K562 (cell line): ENCODE measurements around the gene DNAAF3. TPM values are rescaled to one million over a fixed set of nuclear protein-coding genes. Genes with fewer than 3 reads are reported as not detected.

Experiments used
- ATAC-seq: fragments of 200-7000 bp; cut with Tn5 transposase; 3 replicates; pipeline ENCODE4 v1.9.1; 2020; ENCODE audit warnings: moderate library complexity
- BruUV-seq: library from RNA; stranded (reverse); fragments of 400-500 nt; replicated peaks from 2 replicates; lab custom pipeline; 2021; lab: Mats Ljungman, UMichigan
- CTCF ChIA-PET: fragments of 300-600 bp; formaldehyde crosslinking; extraction: SDS; loops from one replicate; lab custom pipeline; 2021; ENCODE audit warnings: low intra/inter-chr PET ratio; lab: Yijun Ruan, JAX
- POLR2A ChIA-PET: fragments of 300-600, 350-650 bp; sonication (Branson Sonifier 250); formaldehyde crosslinking; extraction: SDS; loops from one replicate; lab custom pipeline; 2021; ENCODE audit warnings: antibody characterized with exemption, inconsistent platforms; lab: Yijun Ruan, JAX
- DNase-seq, 4 experiments: peaks; one replicate each; pipeline versions ENCODE4 v3.0.0 to v3.0.0-alpha.2; 2011 to 2018; ENCODE audit warnings: low spot score in 3 of 4, mixed read lengths in 3 of 4; ENCODE audit errors: extremely low read depth in 1 of 4
- FAIRE-seq: peaks from 2 replicates; lab custom pipeline; 2011; peaks lifted over from hg19 to GRCh38; lab: Jason Lieb, UNC
- H2AFZ ChIP-seq: 2 replicates; pipeline ENCODE4 v1.6.0; 2011; ENCODE audit warnings: low read depth, low read length, control low read depth, inconsistent platforms
- H3K27ac ChIP-seq: fragments of 200-600 bp; 3 replicates; pipeline ENCODE4 v1.8.0; 2011; ENCODE audit warnings: low read depth, mild to moderate bottlenecking, control low read depth, inconsistent platforms, low read length, moderate library complexity, mixed read lengths; ENCODE audit errors: extremely low read depth
- H3K27me3 ChIP-seq, 2 experiments: fragments of 300-600 bp in 1 of 2; 2 replicates in 1 of 2; 3 replicates in 1 of 2; pipeline versions ENCODE4 v1.6.0 to v1.8.0; 2011; ENCODE audit warnings: inconsistent platforms in 2 of 2, low read length in 2 of 2, mild to moderate bottlenecking in 1 of 2, mixed read lengths in 1 of 2, moderate library complexity in 1 of 2; ENCODE audit not compliant: control insufficient read depth in 2 of 2, insufficient read depth in 2 of 2
- H3K36me3 ChIP-seq: fragments of 300-600 bp; 3 replicates; pipeline ENCODE4 v1.8.0; 2011; ENCODE audit warnings: mild to moderate bottlenecking, low read length, inconsistent platforms; ENCODE audit not compliant: control insufficient read depth, insufficient read depth
- H3K4me1 ChIP-seq, 2 experiments: fragments of 200-600 bp in 1 of 2; replicated peaks in 1 of 2; 2 replicates in 1 of 2; 3 replicates in 1 of 2; pipeline versions ENCODE4 v1.5.1 to v1.8.0; 2011; ENCODE audit warnings: inconsistent platforms in 2 of 2, low read length in 2 of 2, mild to moderate bottlenecking in 1 of 2, mixed read lengths in 1 of 2, moderate library complexity in 1 of 2; ENCODE audit not compliant: control insufficient read depth in 2 of 2, insufficient read depth in 2 of 2
- H3K4me2 ChIP-seq: 2 replicates; pipeline ENCODE4 v1.6.1; 2011; ENCODE audit warnings: low read length, control low read depth, inconsistent platforms, mixed read lengths; ENCODE audit not compliant: insufficient read depth
- H3K4me3 ChIP-seq: fragments of 200-600 bp; sonication (generic), shearing (Covaris generic); 2 replicates; pipeline ENCODE4 v1.5.1; 2016; ENCODE audit warnings: control low read depth, inconsistent platforms
- H3K79me2 ChIP-seq: fragments of 200-600 bp; 3 replicates; pipeline ENCODE4 v1.8.0; 2011; ENCODE audit warnings: low read length, inconsistent platforms; ENCODE audit not compliant: control insufficient read depth, insufficient read depth
- H3K9ac ChIP-seq, 2 experiments: 2 replicates each; pipeline versions ENCODE4 v1.6.0 to v1.6.1; 2011; ENCODE audit warnings: low read depth in 2 of 2, low read length in 2 of 2, control low read depth in 1 of 2, inconsistent platforms in 1 of 2, mild to moderate bottlenecking in 1 of 2, mixed read lengths in 1 of 2; ENCODE audit not compliant: insufficient read depth in 1 of 2
- H3K9me1 ChIP-seq: one replicate; pipeline ENCODE4 v1.6.0; 2011; ENCODE audit warnings: inconsistent platforms, mild to moderate bottlenecking, low read length, moderate library complexity; ENCODE audit not compliant: control insufficient read depth, insufficient read depth
- H3K9me3 ChIP-seq: replicated peaks from 2 replicates; pipeline ENCODE4 v1.5.1; 2011; ENCODE audit warnings: low read depth, low read length, inconsistent platforms; ENCODE audit not compliant: control insufficient read depth, insufficient read depth
- H4K20me1 ChIP-seq: replicated peaks from 2 replicates; pipeline ENCODE4 v1.6.1; 2011; ENCODE audit warnings: low read length, inconsistent platforms, mixed read lengths; ENCODE audit not compliant: control insufficient read depth, insufficient read depth
- ATF3 ChIP-seq, 2 experiments: fragments of 450-650 bp in 1 of 2; sonication (generic) in 1 of 2; formaldehyde crosslinking in 1 of 2; IDR thresholded peaks in 1 of 2; conservative IDR thresholded peaks in 1 of 2; 2 replicates each; pipeline versions ENCODE4 v1.6.1 to v1.8.1; 2016 to 2023; ENCODE audit warnings: mild to moderate bottlenecking in 2 of 2, moderate library complexity in 2 of 2, inconsistent platforms in 1 of 2, missing genetic modification reagents in 1 of 2
- ATF6 ChIP-seq: sonication (generic); formaldehyde crosslinking; IDR thresholded peaks from 2 replicates; pipeline ENCODE4 v1.4.0; 2020; ENCODE audit warnings: mild to moderate bottlenecking, missing genetic modification reagents
- CBX3 ChIP-seq, 2 experiments: IDR thresholded peaks; 1 replicate in 1 of 2; 2 replicates in 1 of 2; pipeline ENCODE4 v1.6.1; 2012; ENCODE audit warnings: inconsistent platforms in 2 of 2, low read length in 2 of 2, borderline replicate concordance in 1 of 2, control low read depth in 1 of 2
- CEBPB ChIP-seq: fragments of 450-650 bp; IDR thresholded peaks from 2 replicates; pipeline ENCODE4 v1.6.1; 2016; ENCODE audit warnings: missing genetic modification characterization, missing compliant biosample characterization
- FOXA1 ChIP-seq: fragments of 450-650 bp; IDR thresholded peaks from 2 replicates; pipeline ENCODE4 v1.6.1; 2016; ENCODE audit warnings: mild to moderate bottlenecking, borderline replicate concordance
- HDAC1 ChIP-seq, 2 experiments: fragments of 450-650 bp; IDR thresholded peaks; 2 replicates each; pipeline ENCODE4 v1.6.1; 2016 to 2017; ENCODE audit warnings: inconsistent platforms in 1 of 2, mild to moderate bottlenecking in 1 of 2, moderate library complexity in 1 of 2
- MED1 ChIP-seq: sonication (generic); formaldehyde crosslinking; IDR thresholded peaks from 2 replicates; pipeline ENCODE4 v1.8.1; 2023; ENCODE audit warnings: missing genetic modification reagents, borderline replicate concordance
- NBN ChIP-seq: fragments of 450-650 bp; IDR thresholded peaks from 2 replicates; pipeline ENCODE4 v1.6.1; 2016; ENCODE audit warnings: low read depth, mild to moderate bottlenecking
- PHB2 ChIP-seq: fragments of 450-650 bp; IDR thresholded peaks from 2 replicates; pipeline ENCODE4 v1.6.1; 2017; ENCODE audit warnings: low read depth
- RBFOX2 ChIP-seq: fragments of 200-400 bp; formaldehyde crosslinking; IDR thresholded peaks from 2 replicates; pipeline ENCODE4 v1.6.1; 2017; ENCODE audit warnings: low read depth, mild to moderate bottlenecking, low read length, moderate library complexity
- SMAD4 ChIP-seq: fragments of 250-450 bp; sonication (Bioruptor Pico); conservative IDR thresholded peaks from 2 replicates; pipeline ENCODE4 v1.8.0; 2021; ENCODE audit warnings: inconsistent platforms, mild to moderate bottlenecking, moderate library complexity
- SRF ChIP-seq, 2 experiments: fragments of 250-450, 450-650 bp in 1 of 2; sonication (Bioruptor Pico) in 1 of 2; sonication (generic) in 1 of 2; formaldehyde crosslinking; IDR thresholded peaks; 2 replicates each; pipeline versions ENCODE4 v1.5.0 to v1.5.1; 2020 to 2022; ENCODE audit warnings: mild to moderate bottlenecking in 1 of 2, missing genetic modification reagents in 1 of 2
- TEAD1 ChIP-seq, 2 experiments: fragments of 450-650 bp in 1 of 2; sonication (generic) in 1 of 2; formaldehyde crosslinking; IDR thresholded peaks; 2 replicates each; pipeline versions ENCODE4 v1.4.0 to v1.8.0; 2020 to 2022; ENCODE audit warnings: mild to moderate bottlenecking in 2 of 2, missing genetic modification reagents in 1 of 2
- ZBTB26 ChIP-seq: fragments of 450-650 bp; formaldehyde crosslinking; IDR thresholded peaks from 2 replicates; pipeline ENCODE4 v1.4.0; 2022; ENCODE audit warnings: missing genetic modification characterization
- ZNF282 ChIP-seq: sonication (generic); formaldehyde crosslinking; IDR thresholded peaks from 2 replicates; pipeline ENCODE4 v1.8.1; 2023; ENCODE audit warnings: missing genetic modification reagents
- ZNF354B ChIP-seq: fragments of 250-450 bp; sonication (Bioruptor Pico); IDR thresholded peaks from 2 replicates; pipeline ENCODE4 v1.4.0; 2020
- WGBS: fragments of 100-300 bp; shearing (Covaris generic); methylation state at CpG from one replicate; pipeline ENCODE4 v1.1.6; 2016; ENCODE audit warnings: low coverage, mixed read lengths; ENCODE audit not compliant: insufficient coverage; ENCODE audit errors: missing lambda C conversion rate; 5-methylcytosine and 5-hydroxymethylcytosine counted together
- in situ Hi-C: fragments of 300-500 bp; cut with MboI; formaldehyde crosslinking; loops from 4 replicates; pipeline ENCODE4 v1.15.0; 2018; ENCODE audit warnings: inconsistent platforms, mixed read lengths
- intact Hi-C: fragments of 100-400 bp; cut with micrococcal nuclease; formaldehyde crosslinking; loops from 2 replicates; pipeline ENCODE4 v1.14.2; 2022
- polyA plus RNA-seq, 8 experiments: library from polyadenylated mRNA; depleted of rRNA in 4 of 8; stranded (reverse) in 5 of 8; unstranded in 3 of 8; fragments of >200 nt; fragmentation: Nextera tagmentation in 2 of 8; fragmentation: Illumina TruSeq in 1 of 8; extraction: Ambion mirVana in 2 of 8; extraction: Trizol in 1 of 8; gene quantifications; 2 replicates each; pipeline versions ENCODE4 v1.2.1 to v1.2.3, GENCODE V29; 2011 to 2014; ENCODE audit warnings: inconsistent platforms in 1 of 8, missing spikeins in 1 of 8
- total RNA-seq, 7 experiments: library from RNA; depleted of rRNA in 6 of 7; stranded (reverse); fragments of >200 nt in 6 of 7; fragmentation: Illumina TruSeq in 2 of 7; extraction: Trizol in 2 of 7; gene quantifications; 2 replicates each; pipeline versions ENCODE4 v1.2.1 to v1.2.3, GENCODE V29; 2011 to 2021; ENCODE audit warnings: low replicate concordance in 1 of 7

Gene DNAAF3
- total and polyA plus RNA-seq, 9 of the 15 experiments (the other 6 are each of a cell fraction or from before 2014, with no cell fraction given) = 21.6 to 61.5 (median 43.0) TPM

- TF ChIP-seq ZBTB26 (CRISPR knock-in tag) = no peak
- no peak for TF ChIP-seq SRF (CRISPR knock-in tag; IDR thresholded peaks at IDR 0.05)
- no peak for TF ChIP-seq FOXA1
- TF ChIP-seq MED1 = no peak
Measured at GRCh38 chr19:55176076-55176475, 9.7 kb upstream of the DNAAF3 start (continued).

GRCh38 chr19:55175117-55175867, 8.9 kb upstream of the DNAAF3 start:
- in situ Hi-C loops = no loop called here
- no peaks in the 10 kb centered on the region for H3K27me3 ChIP-seq
- TF ChIP-seq RBFOX2 (peak; percentile 90), CEBPB (no peak), CBX3 (IDR thresholded peaks at IDR 0.05; ENCODE audit: borderline replicate concordance in 1 of 2, low read length in 2 of 2) (0 out of 3 replicates have a peak, but pooled peaks of 1 of the 2 experiments have one; percentile 72), ZNF354B (no peak), PHB2 (peak; percentile 43; the same call in 1 of the 2 replicates), TEAD1 (CRISPR knock-in tag; IDR thresholded peaks at IDR 0.05) (peak in 1 of 2 experiments; percentile 72; a peak in 1 of 4 replicates), ZNF282 (CRISPR knock-in tag) (no peak), SMAD4 (CRISPR knock-in tag) (0 out of 2 replicates have a peak, but pooled peaks have one; percentile 35), HDAC1 (IDR thresholded peaks at IDR 0.05) (peak in 1 of 2 experiments; percentile 63; a peak in 2 of 4 replicates), ATF3 (IDR thresholded peaks at IDR 0.05) (peak; percentile 81), ATF3 (CRISPR knock-in tag; conservative IDR thresholded peaks at IDR 0.05) (peak; percentile 71; the same call in 1 of the 2 replicates), NBN (0 out of 2 replicates have a peak, but pooled peaks have one; percentile 35), ATF6 (0 out of 2 replicates have a peak, but pooled peaks have one; percentile 39)

More at GRCh38 chr19:55175117-55175867, 8.9 kb upstream of the DNAAF3 start:
- Histone ChIP-seq H4K20me1 (peaks cover 10% of the 10 kb centered on the region), H3K4me3 (peak overlapping the region; percentile 60), H3K9me3 (no peaks in the 10 kb centered on the region), H3K36me3 (no peaks in the 10 kb centered on the region), H3K27ac (peak overlapping the region; percentile 75), H3K9ac (peak overlapping the region; percentile 72 to 94), H2AFZ (peak overlapping the region; percentile 95), H3K9me1 (no peaks in the 10 kb centered on the region), H3K79me2 (no peaks in the 10 kb centered on the region; the same call in 2 of the 3 replicates), H3K4me1 (peaks cover 37 to 55% of the 10 kb centered on the region in 2 experiments), H3K4me2 (peak overlapping the region; percentile 88)
- TSS peak; percentile 88 for BruUV-seq
- FAIRE-seq (peak; percentile 91), DNase-seq (peak; percentile 90 to 96 (median 94)), ATAC-seq (peak; percentile 83)
- WGBS = 21% methylated on average over 37 of the region's 43 CpGs
- ChIA-PET POLR2A (interaction anchor here (0.6 to 2.7 kb wide), 13 partner anchors 9 to 278 kb away, joined by 3 to 19 read pairs (median 4); partner anchors contain the start of genes DNAAF3, PPP6R1, PTPRH and UBE2S), CTCF (no interaction called here)
- intact Hi-C loops = no loop called here
